Progenitor cell of endocrine pancreas (in vitro differentiated cells): ENCODE results near the gene RASSF3. TPM values are rescaled to one million over a fixed set of nuclear protein-coding genes. Genes with fewer than 3 reads are reported as not detected.

Experiments
- DNase-seq: peaks from one replicate; pipeline ENCODE4 v3.0.0; 2021; ENCODE audit warnings: low spot score; ENCODE audit not compliant: unreplicated experiment
- H3K27ac Mint-ChIP-seq: 2 replicates; pipeline ENCODE4 v1.8.0; 2021; ENCODE audit warnings: mild to moderate bottlenecking, moderate library complexity, mixed read lengths
- H3K27me3 Mint-ChIP-seq: 2 replicates; pipeline ENCODE4 v1.8.0; 2021; ENCODE audit warnings: mixed read lengths
- H3K36me3 Mint-ChIP-seq: 2 replicates; pipeline ENCODE4 v1.8.0; 2022; ENCODE audit warnings: mixed read lengths; ENCODE audit not compliant: insufficient read depth
- H3K4me1 Mint-ChIP-seq: 2 replicates; pipeline ENCODE4 v1.8.0; 2021; ENCODE audit warnings: low read depth, mixed read lengths
- H3K4me3 Mint-ChIP-seq: 2 replicates; pipeline ENCODE4 v1.8.0; 2021; ENCODE audit warnings: low read depth, mild to moderate bottlenecking, moderate library complexity, mixed read lengths
- H3K9me3 Mint-ChIP-seq: 2 replicates; pipeline ENCODE4 v1.8.0; 2021; ENCODE audit warnings: low read depth, mixed read lengths
- CTCF ChIP-seq: fragments of 200-600 bp; sonication (generic); IDR thresholded peaks from one replicate; pipeline ENCODE4 v1.5.0; 2021; ENCODE audit warnings: antibody characterized with exemption, mild to moderate bottlenecking; ENCODE audit not compliant: unreplicated experiment
- total RNA-seq: library from RNA; stranded (reverse); gene quantifications from 2 replicates; pipeline ENCODE4 v1.2.1, GENCODE V29; 2021

RASSF3 gene
- total RNA-seq, 1 donor from 2014 or later, result 20.7 TPM

- no peak for DNase-seq
- Mint-ChIP-seq H3K36me3 (peaks cover 11% of the 10 kb centered on the region), H3K27ac (no peak overlapping the region), H3K4me1 (peaks cover 19% of the 10 kb centered on the region), H3K27me3 (no peaks in the 10 kb centered on the region), H3K9me3 (peaks cover 8% of the 10 kb centered on the region), H3K4me3 (no peak overlapping the region)
- TF ChIP-seq CTCF, result no peak
Measured at GRCh38 chr12:64627771-64628170, 17.5 kb downstream of the RASSF3 start.

GRCh38 chr12:64631197-64631596 is 20.9 kb downstream of the RASSF3 start:
- no peak for TF ChIP-seq CTCF
- H3K4me1 Mint-ChIP-seq, result peaks cover 26% of the 10 kb centered on the region
- H3K4me3 Mint-ChIP-seq, result no peak overlapping the region
- H3K9me3 Mint-ChIP-seq, result peaks cover 17% of the 10 kb centered on the region
- H3K27ac Mint-ChIP-seq, result peak overlapping the region; percentile 6
- peaks cover 19% of the 10 kb centered on the region for H3K36me3 Mint-ChIP-seq
- DNase-seq, result no peak
- no peaks in the 10 kb centered on the region for H3K27me3 Mint-ChIP-seq

- TF ChIP-seq CTCF, result no peak
- H3K4me3 Mint-ChIP-seq, result no peak overlapping the region
- H3K27ac Mint-ChIP-seq, result peak overlapping the region; percentile 77
- peaks cover 26% of the 10 kb centered on the region for H3K4me1 Mint-ChIP-seq
- peaks cover 17% of the 10 kb centered on the region for H3K9me3 Mint-ChIP-seq
- no peak for DNase-seq
- no peaks in the 10 kb centered on the region for H3K27me3 Mint-ChIP-seq
- H3K36me3 Mint-ChIP-seq, result peaks cover 19% of the 10 kb centered on the region
Measured at GRCh38 chr12:64633011-64633939, 23.0 kb downstream of the RASSF3 start.

- no peaks in the 10 kb centered on the region for H3K27me3 Mint-ChIP-seq
Measured at GRCh38 chr12:64633940-64634337, 23.6 kb downstream of the RASSF3 start.

More at GRCh38 chr12:64633940-64634337, 23.6 kb downstream of the RASSF3 start:
- DNase-seq, result no peak
- no peak overlapping the region for H3K4me3 Mint-ChIP-seq
- peak overlapping the region; percentile 77 for H3K27ac Mint-ChIP-seq
- H3K36me3 Mint-ChIP-seq, result peaks cover 23% of the 10 kb centered on the region
- peaks cover 30% of the 10 kb centered on the region for H3K4me1 Mint-ChIP-seq
- TF ChIP-seq CTCF, result no peak
- peaks cover 21% of the 10 kb centered on the region for H3K9me3 Mint-ChIP-seq
